Breast epithelium (tissue), 3 donors: ENCODE data around the gene MIGA2.
"Not testable (repeated sequence)": the region's sequence is repeated elsewhere in the genome, so short reads cannot be mapped to it uniquely, and the experiment has no call there.

Experiments used
- POLR2A ChIP-seq: fragments of 450-650 bp; IDR thresholded peaks from one replicate; pipeline ENCODE4 v1.6.1; 2016; ENCODE audit warnings: antibody characterized with exemption, mild to moderate bottlenecking, moderate library complexity
- POLR2AphosphoS5 ChIP-seq, 3 donors: sonication (generic); formaldehyde crosslinking; IDR thresholded peaks; one replicate each; pipeline ENCODE4 v1.6.1; 2017; ENCODE audit warnings: antibody characterized with exemption in 3 of 3
- TF ChIP-seq, protein P1 (sequence below), 3 donors: fragments of 450-650 bp; IDR thresholded peaks; one replicate each; pipeline ENCODE4 v1.5.1; 2016 to 2017; ENCODE audit warnings: antibody characterized with exemption in 3 of 3, mild to moderate bottlenecking in 3 of 3, moderate library complexity in 3 of 3

DNA sequence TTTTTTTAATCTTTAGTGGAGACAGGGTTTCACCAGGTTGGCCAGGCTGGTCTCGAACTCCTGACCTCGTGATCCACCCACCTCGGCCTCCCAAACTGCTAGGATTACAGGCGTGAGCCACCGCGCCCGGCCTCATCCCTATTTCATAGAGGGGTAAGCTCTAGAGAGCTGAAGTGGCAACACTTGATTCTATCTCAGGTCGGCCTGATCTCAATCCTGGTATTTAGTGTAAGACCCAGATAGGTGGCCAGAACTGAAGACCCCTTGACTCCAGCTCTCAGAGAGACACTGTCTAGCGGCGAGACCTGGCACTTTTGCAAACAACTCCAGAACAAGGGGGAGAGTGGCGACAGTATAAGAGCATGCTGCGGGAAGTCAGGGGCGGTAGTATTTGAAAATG is 588 bp upstream of the MIGA2 start:
- not testable (repeated sequence) for TF ChIP-seq POLR2A; POLR2AphosphoS5 (IDR thresholded peaks at IDR 0.05)
- TF ChIP-seq, protein P1, sequence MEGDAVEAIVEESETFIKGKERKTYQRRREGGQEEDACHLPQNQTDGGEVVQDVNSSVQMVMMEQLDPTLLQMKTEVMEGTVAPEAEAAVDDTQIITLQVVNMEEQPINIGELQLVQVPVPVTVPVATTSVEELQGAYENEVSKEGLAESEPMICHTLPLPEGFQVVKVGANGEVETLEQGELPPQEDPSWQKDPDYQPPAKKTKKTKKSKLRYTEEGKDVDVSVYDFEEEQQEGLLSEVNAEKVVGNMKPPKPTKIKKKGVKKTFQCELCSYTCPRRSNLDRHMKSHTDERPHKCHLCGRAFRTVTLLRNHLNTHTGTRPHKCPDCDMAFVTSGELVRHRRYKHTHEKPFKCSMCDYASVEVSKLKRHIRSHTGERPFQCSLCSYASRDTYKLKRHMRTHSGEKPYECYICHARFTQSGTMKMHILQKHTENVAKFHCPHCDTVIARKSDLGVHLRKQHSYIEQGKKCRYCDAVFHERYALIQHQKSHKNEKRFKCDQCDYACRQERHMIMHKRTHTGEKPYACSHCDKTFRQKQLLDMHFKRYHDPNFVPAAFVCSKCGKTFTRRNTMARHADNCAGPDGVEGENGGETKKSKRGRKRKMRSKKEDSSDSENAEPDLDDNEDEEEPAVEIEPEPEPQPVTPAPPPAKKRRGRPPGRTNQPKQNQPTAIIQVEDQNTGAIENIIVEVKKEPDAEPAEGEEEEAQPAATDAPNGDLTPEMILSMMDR (IDR thresholded peaks at IDR 0.05), result not testable (repeated sequence)
